K562 (cell line): ENCODE data around the gene NHS. TPM values are rescaled to one million over a fixed set of nuclear protein-coding genes. Genes with fewer than 3 reads are reported as not detected.

ENCODE experiments used
- ATAC-seq: fragments of 200-7000 bp; cut with Tn5 transposase; 3 replicates; pipeline ENCODE4 v1.9.1; 2020; ENCODE audit warnings: moderate library complexity
- BruUV-seq: library from RNA; stranded (reverse); fragments of 400-500 nt; replicated peaks from 2 replicates; lab custom pipeline; 2021; lab: Mats Ljungman, UMichigan
- CTCF ChIA-PET: fragments of 300-600 bp; formaldehyde crosslinking; extraction: SDS; loops from one replicate; lab custom pipeline; 2021; ENCODE audit warnings: low intra/inter-chr PET ratio; lab: Yijun Ruan, JAX
- POLR2A ChIA-PET: fragments of 300-600, 350-650 bp; sonication (Branson Sonifier 250); formaldehyde crosslinking; extraction: SDS; loops from one replicate; lab custom pipeline; 2021; ENCODE audit warnings: antibody characterized with exemption, inconsistent platforms; lab: Yijun Ruan, JAX
- DNase-seq, 4 experiments: peaks; one replicate each; pipeline versions ENCODE4 v3.0.0 to v3.0.0-alpha.2; 2011 to 2018; ENCODE audit warnings: low spot score in 3 of 4, mixed read lengths in 3 of 4; ENCODE audit errors: extremely low read depth in 1 of 4
- FAIRE-seq: peaks from 2 replicates; lab custom pipeline; 2011; peaks lifted over from hg19 to GRCh38; lab: Jason Lieb, UNC
- H2AFZ ChIP-seq: 2 replicates; pipeline ENCODE4 v1.6.0; 2011; ENCODE audit warnings: low read depth, low read length, control low read depth, inconsistent platforms
- H3K27ac ChIP-seq: fragments of 200-600 bp; 3 replicates; pipeline ENCODE4 v1.8.0; 2011; ENCODE audit warnings: low read depth, mild to moderate bottlenecking, control low read depth, inconsistent platforms, low read length, moderate library complexity, mixed read lengths; ENCODE audit errors: extremely low read depth
- H3K27me3 ChIP-seq, 2 experiments: fragments of 300-600 bp in 1 of 2; 2 replicates in 1 of 2; 3 replicates in 1 of 2; pipeline versions ENCODE4 v1.6.0 to v1.8.0; 2011; ENCODE audit warnings: inconsistent platforms in 2 of 2, low read length in 2 of 2, mild to moderate bottlenecking in 1 of 2, mixed read lengths in 1 of 2, moderate library complexity in 1 of 2; ENCODE audit not compliant: control insufficient read depth in 2 of 2, insufficient read depth in 2 of 2
- H3K36me3 ChIP-seq: fragments of 300-600 bp; 3 replicates; pipeline ENCODE4 v1.8.0; 2011; ENCODE audit warnings: mild to moderate bottlenecking, low read length, inconsistent platforms; ENCODE audit not compliant: control insufficient read depth, insufficient read depth
- H3K4me1 ChIP-seq, 2 experiments: fragments of 200-600 bp in 1 of 2; replicated peaks in 1 of 2; 2 replicates in 1 of 2; 3 replicates in 1 of 2; pipeline versions ENCODE4 v1.5.1 to v1.8.0; 2011; ENCODE audit warnings: inconsistent platforms in 2 of 2, low read length in 2 of 2, mild to moderate bottlenecking in 1 of 2, mixed read lengths in 1 of 2, moderate library complexity in 1 of 2; ENCODE audit not compliant: control insufficient read depth in 2 of 2, insufficient read depth in 2 of 2
- H3K4me2 ChIP-seq: 2 replicates; pipeline ENCODE4 v1.6.1; 2011; ENCODE audit warnings: low read length, control low read depth, inconsistent platforms, mixed read lengths; ENCODE audit not compliant: insufficient read depth
- H3K4me3 ChIP-seq: fragments of 200-600 bp; sonication (generic), shearing (Covaris generic); 2 replicates; pipeline ENCODE4 v1.5.1; 2016; ENCODE audit warnings: control low read depth, inconsistent platforms
- H3K79me2 ChIP-seq: fragments of 200-600 bp; 3 replicates; pipeline ENCODE4 v1.8.0; 2011; ENCODE audit warnings: low read length, inconsistent platforms; ENCODE audit not compliant: control insufficient read depth, insufficient read depth
- H3K9ac ChIP-seq, 2 experiments: 2 replicates each; pipeline versions ENCODE4 v1.6.0 to v1.6.1; 2011; ENCODE audit warnings: low read depth in 2 of 2, low read length in 2 of 2, control low read depth in 1 of 2, inconsistent platforms in 1 of 2, mild to moderate bottlenecking in 1 of 2, mixed read lengths in 1 of 2; ENCODE audit not compliant: insufficient read depth in 1 of 2
- H3K9me1 ChIP-seq: one replicate; pipeline ENCODE4 v1.6.0; 2011; ENCODE audit warnings: inconsistent platforms, mild to moderate bottlenecking, low read length, moderate library complexity; ENCODE audit not compliant: control insufficient read depth, insufficient read depth
- H3K9me3 ChIP-seq: replicated peaks from 2 replicates; pipeline ENCODE4 v1.5.1; 2011; ENCODE audit warnings: low read depth, low read length, inconsistent platforms; ENCODE audit not compliant: control insufficient read depth, insufficient read depth
- H4K20me1 ChIP-seq: replicated peaks from 2 replicates; pipeline ENCODE4 v1.6.1; 2011; ENCODE audit warnings: low read length, inconsistent platforms, mixed read lengths; ENCODE audit not compliant: control insufficient read depth, insufficient read depth
- ARID3B ChIP-seq: fragments of 250-450 bp; sonication (Bioruptor Pico); IDR thresholded peaks from 2 replicates; pipeline ENCODE4 v1.4.0; 2020; ENCODE audit warnings: borderline replicate concordance
- CBX8 ChIP-seq: fragments of 200-600 bp; sonication (generic); IDR thresholded peaks from 2 replicates; pipeline ENCODE4 v1.6.1; 2012; ENCODE audit warnings: borderline replicate concordance, mixed run types, low read depth, mild to moderate bottlenecking, moderate library complexity, mixed read lengths, low read length, control low read depth, inconsistent platforms; ENCODE audit not compliant: poor library complexity, severe bottlenecking; ENCODE audit errors: extremely low read depth
- CHAMP1 ChIP-seq: fragments of 450-650 bp; IDR thresholded peaks from 2 replicates; pipeline ENCODE4 v1.6.1; 2016; ENCODE audit warnings: mild to moderate bottlenecking
- E2F1 ChIP-seq: sonication (generic); formaldehyde crosslinking; IDR thresholded peaks from 2 replicates; pipeline ENCODE4 v1.8.1; 2023; ENCODE audit warnings: mild to moderate bottlenecking, missing genetic modification reagents, moderate library complexity
- GATA2 ChIP-seq: sonication (generic); formaldehyde crosslinking; IDR thresholded peaks from 2 replicates; pipeline ENCODE4 v1.4.0; 2020; ENCODE audit warnings: mild to moderate bottlenecking, missing genetic modification reagents
- GATAD2B ChIP-seq: fragments of 450-650 bp; IDR thresholded peaks from 2 replicates; pipeline ENCODE4 v1.6.1; 2017; ENCODE audit warnings: mild to moderate bottlenecking, borderline replicate concordance
- MCM5 ChIP-seq: fragments of 450-650 bp; IDR thresholded peaks from 2 replicates; pipeline ENCODE4 v1.6.1; 2016; ENCODE audit warnings: low read depth
- NCOR1 ChIP-seq: fragments of 450-650 bp; IDR thresholded peaks from 2 replicates; pipeline ENCODE4 v1.6.1; 2016; ENCODE audit warnings: mild to moderate bottlenecking, moderate library complexity
- NR4A1 ChIP-seq, 2 experiments: fragments of 250-450 bp in 1 of 2; fragments of 450-650 bp in 1 of 2; sonication (Bioruptor Pico) in 1 of 2; IDR thresholded peaks; 2 replicates each; pipeline versions ENCODE4 v1.4.0 to v1.6.1; 2016 to 2020; ENCODE audit warnings: mild to moderate bottlenecking in 2 of 2, missing compliant biosample characterization in 1 of 2, missing genetic modification characterization in 1 of 2, moderate library complexity in 1 of 2
- PCBP2 ChIP-seq: fragments of 200-400 bp; formaldehyde crosslinking; IDR thresholded peaks from 2 replicates; pipeline ENCODE4 v1.6.1; 2018; ENCODE audit warnings: low read length, low read depth, mild to moderate bottlenecking, moderate library complexity; ENCODE audit not compliant: poor library complexity, severe bottlenecking
- TEAD2 ChIP-seq: fragments of 450-650 bp; IDR thresholded peaks from 2 replicates; pipeline ENCODE4 v1.6.1; 2016; ENCODE audit warnings: missing genetic modification characterization, control low read depth, missing compliant biosample characterization
- ZBTB26 ChIP-seq: fragments of 450-650 bp; formaldehyde crosslinking; IDR thresholded peaks from 2 replicates; pipeline ENCODE4 v1.4.0; 2022; ENCODE audit warnings: missing genetic modification characterization
- ZNF280B ChIP-seq: fragments of 250-450 bp; sonication (Bioruptor Pico); IDR thresholded peaks from 2 replicates; pipeline ENCODE4 v1.5.1; 2021; ENCODE audit warnings: mild to moderate bottlenecking
- WGBS: fragments of 100-300 bp; shearing (Covaris generic); methylation state at CpG from one replicate; pipeline ENCODE4 v1.1.6; 2016; ENCODE audit warnings: low coverage, mixed read lengths; ENCODE audit not compliant: insufficient coverage; ENCODE audit errors: missing lambda C conversion rate; 5-methylcytosine and 5-hydroxymethylcytosine counted together
- in situ Hi-C: fragments of 300-500 bp; cut with MboI; formaldehyde crosslinking; loops from 4 replicates; pipeline ENCODE4 v1.15.0; 2018; ENCODE audit warnings: inconsistent platforms, mixed read lengths
- intact Hi-C: fragments of 100-400 bp; cut with micrococcal nuclease; formaldehyde crosslinking; loops from 2 replicates; pipeline ENCODE4 v1.14.2; 2022
- polyA plus RNA-seq, 8 experiments: library from polyadenylated mRNA; depleted of rRNA in 4 of 8; stranded (reverse) in 5 of 8; unstranded in 3 of 8; fragments of >200 nt; fragmentation: Nextera tagmentation in 2 of 8; fragmentation: Illumina TruSeq in 1 of 8; extraction: Ambion mirVana in 2 of 8; extraction: Trizol in 1 of 8; gene quantifications; 2 replicates each; pipeline versions ENCODE4 v1.2.1 to v1.2.3, GENCODE V29; 2011 to 2014; ENCODE audit warnings: inconsistent platforms in 1 of 8, missing spikeins in 1 of 8
- total RNA-seq, 7 experiments: library from RNA; depleted of rRNA in 6 of 7; stranded (reverse); fragments of >200 nt in 6 of 7; fragmentation: Illumina TruSeq in 2 of 7; extraction: Trizol in 2 of 7; gene quantifications; 2 replicates each; pipeline versions ENCODE4 v1.2.1 to v1.2.3, GENCODE V29; 2011 to 2021; ENCODE audit warnings: low replicate concordance in 1 of 7

NHS gene
- total and polyA plus RNA-seq, 9 of the 15 experiments (the other 6 are each of a cell fraction or from before 2014, with no cell fraction given), result 0.02 TPM; not detected in 8

GRCh38 chrX:17613979-17614588 lies 239.1 kb downstream of the NHS start:
- 0% methylated on average over 5 of the region's 5 CpGs for WGBS
- Histone ChIP-seq H3K9me3 (no peaks in the 10 kb centered on the region), H3K79me2 (no peaks in the 10 kb centered on the region), H4K20me1 (no peaks in the 10 kb centered on the region; the same call in 1 of the 2 replicates), H3K27me3 (no peaks in the 10 kb centered on the region), H3K4me3 (no peak overlapping the region), H3K4me2 (no peak overlapping the region), H3K36me3 (no peaks in the 10 kb centered on the region), H3K4me1 (no peaks in the 10 kb centered on the region), H2AFZ (no peak overlapping the region), H3K9me1 (no peaks in the 10 kb centered on the region), H3K9ac (no peak overlapping the region), H3K27ac (no peak overlapping the region)
- DNase-seq, result no peak
- intact Hi-C loops, result no loop called here
- FAIRE-seq, result no peak
- no peak for ATAC-seq
- POLR2A ChIA-PET, result interaction anchor here (0.7 kb wide), 1 partner anchor 19 kb away, joined by 3 read pairs; no protein-coding TSS in a partner anchor
- no TSS peak for BruUV-seq
- CTCF ChIA-PET, result no interaction called here
- in situ Hi-C loops, result no loop called here
- no peak for TF ChIP-seq PCBP2
- TF ChIP-seq ZBTB26 (CRISPR knock-in tag), result no peak
- TF ChIP-seq GATA2 (CRISPR knock-in tag), result no peak
- TF ChIP-seq CBX8, result no peak
- no peak for TF ChIP-seq NR4A1 (CRISPR knock-in tag; IDR thresholded peaks at IDR 0.05)
- TF ChIP-seq NR4A1 (tag; IDR thresholded peaks at IDR 0.05), result no peak
- TF ChIP-seq TEAD2 (tag), result no peak
- no peak for TF ChIP-seq ZNF280B (CRISPR knock-in tag)
- TF ChIP-seq MCM5, result no peak
- TF ChIP-seq ARID3B (CRISPR knock-in tag), result no peak
- no peak for TF ChIP-seq GATAD2B
- TF ChIP-seq NCOR1, result no peak
- TF ChIP-seq CHAMP1, result no peak
- no peak for TF ChIP-seq E2F1 (CRISPR knock-in tag)
